ENCODE results near the gene C16orf54. TPM values are rescaled to one million over a fixed set of nuclear protein-coding genes. Genes with fewer than 3 reads are reported as not detected.
"Not testable (repeated sequence)": the region's sequence is repeated elsewhere in the genome, so short reads cannot be mapped to it uniquely, and the experiment has no call there.

The C16orf54 gene
- total RNA-seq, 4 donors from 2014 or later = 0.27 to 1.1 TPM; not detected in 2

DNA sequence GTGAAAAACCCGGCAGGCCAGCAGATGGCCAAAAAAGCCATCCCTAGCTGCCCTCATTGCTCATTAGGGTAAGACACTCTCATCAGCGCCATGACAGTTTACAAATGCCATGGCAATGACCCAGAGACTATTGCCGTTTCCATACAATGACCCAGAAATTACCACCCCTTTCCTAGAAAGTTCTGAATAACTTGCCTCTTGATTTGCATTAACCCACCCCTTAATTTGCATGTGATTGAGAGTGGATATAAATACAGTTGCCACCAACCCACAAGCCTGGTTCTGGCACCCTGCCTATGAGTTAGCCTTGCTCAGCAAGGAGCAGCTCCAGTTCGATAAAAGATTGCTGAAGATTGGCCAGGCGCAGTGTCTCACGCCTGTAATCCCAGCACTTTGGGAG lies 16.1 kb upstream of the C16orf54 start:
- no peak overlapping the region for H3K4me3 ChIP-seq (ENCODE audit: low read depth, poor library complexity, severe bottlenecking)
- DNase-seq (ENCODE audit: low spot score in 2 of 2) = no peak
- intact Hi-C loops (cut with DNase I; ENCODE audit: low total_unique reads) = no loop called here
- 75% methylated on average over 6 of the region's 6 CpGs for WGBS, 2 donors
- no peak for TF ChIP-seq POLR2A (IDR thresholded peaks at IDR 0.05)
- TF ChIP-seq, protein P1, sequence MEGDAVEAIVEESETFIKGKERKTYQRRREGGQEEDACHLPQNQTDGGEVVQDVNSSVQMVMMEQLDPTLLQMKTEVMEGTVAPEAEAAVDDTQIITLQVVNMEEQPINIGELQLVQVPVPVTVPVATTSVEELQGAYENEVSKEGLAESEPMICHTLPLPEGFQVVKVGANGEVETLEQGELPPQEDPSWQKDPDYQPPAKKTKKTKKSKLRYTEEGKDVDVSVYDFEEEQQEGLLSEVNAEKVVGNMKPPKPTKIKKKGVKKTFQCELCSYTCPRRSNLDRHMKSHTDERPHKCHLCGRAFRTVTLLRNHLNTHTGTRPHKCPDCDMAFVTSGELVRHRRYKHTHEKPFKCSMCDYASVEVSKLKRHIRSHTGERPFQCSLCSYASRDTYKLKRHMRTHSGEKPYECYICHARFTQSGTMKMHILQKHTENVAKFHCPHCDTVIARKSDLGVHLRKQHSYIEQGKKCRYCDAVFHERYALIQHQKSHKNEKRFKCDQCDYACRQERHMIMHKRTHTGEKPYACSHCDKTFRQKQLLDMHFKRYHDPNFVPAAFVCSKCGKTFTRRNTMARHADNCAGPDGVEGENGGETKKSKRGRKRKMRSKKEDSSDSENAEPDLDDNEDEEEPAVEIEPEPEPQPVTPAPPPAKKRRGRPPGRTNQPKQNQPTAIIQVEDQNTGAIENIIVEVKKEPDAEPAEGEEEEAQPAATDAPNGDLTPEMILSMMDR (IDR thresholded peaks at IDR 0.05) = no peak

GRCh38 chr16:29761280-29761651 lies 15.5 kb upstream of the C16orf54 start:
- 69 to 78% methylated on average over 8 of the region's 8 CpGs for WGBS, 2 donors
- intact Hi-C loops (cut with DNase I; ENCODE audit: low total_unique reads); H3K4me3 ChIP-seq (ENCODE audit: low read depth, poor library complexity, severe bottlenecking); DNase-seq (ENCODE audit: low spot score in 2 of 2): not testable (repeated sequence)

GRCh38 chr16:29760567-29761279 lies 14.9 kb upstream of the C16orf54 start:
- DNase-seq (ENCODE audit: low spot score in 2 of 2) = no peak
- H3K4me3 ChIP-seq (ENCODE audit: low read depth, poor library complexity, severe bottlenecking) = no peak overlapping the region
- TF ChIP-seq, protein P1 (IDR thresholded peaks at IDR 0.05) = no peak
- TF ChIP-seq POLR2A (IDR thresholded peaks at IDR 0.05) = no peak
- intact Hi-C loops (cut with DNase I; ENCODE audit: low total_unique reads) = no loop called here
- 76 to 77% methylated on average over 9 of the region's 9 CpGs for WGBS, 2 donors

GRCh38 chr16:29757950-29758466 lies 12.2 kb upstream of the C16orf54 start:
- no peak for DNase-seq (ENCODE audit: low spot score in 2 of 2)
- intact Hi-C loops (cut with DNase I; ENCODE audit: low total_unique reads) = no loop called here
- WGBS, 2 donors = 76 to 79% methylated on average over 6 of the region's 6 CpGs
- TF ChIP-seq POLR2A (IDR thresholded peaks at IDR 0.05) = no peak
- TF ChIP-seq, protein P1 (IDR thresholded peaks at IDR 0.05) = no peak
- H3K4me3 ChIP-seq (ENCODE audit: low read depth, poor library complexity, severe bottlenecking) = no peak overlapping the region

- H3K4me3 ChIP-seq (ENCODE audit: low read depth, poor library complexity, severe bottlenecking); DNase-seq (ENCODE audit: low spot score in 2 of 2); intact Hi-C loops (cut with DNase I; ENCODE audit: low total_unique reads): not testable (repeated sequence)
- 80 to 83% methylated on average over 8 of the region's 8 CpGs for whole genome bisulfite sequencing, 2 donors
Observed at GRCh38 chr16:29757086-29757485, 11.3 kb upstream of the C16orf54 start.

DNA sequence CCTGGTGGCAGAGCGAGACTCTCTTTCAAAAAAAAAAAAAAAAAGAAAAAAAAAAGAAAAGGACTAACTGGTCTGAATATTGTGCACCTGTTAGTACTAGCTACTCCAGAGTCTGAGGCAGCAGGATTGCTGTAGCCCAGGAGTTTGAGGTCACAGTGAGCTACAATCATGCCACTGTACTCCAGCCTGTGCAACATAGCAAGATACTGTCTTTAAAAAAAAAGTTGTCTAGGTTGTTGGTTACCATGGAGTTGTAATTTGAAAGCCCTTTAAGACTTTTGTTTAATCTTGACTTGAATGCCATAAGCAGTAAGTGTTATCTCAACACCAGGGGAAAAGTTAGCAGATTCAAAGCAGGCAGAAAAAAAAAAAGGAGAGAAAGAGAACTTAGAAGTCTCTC lies 10.9 kb upstream of the C16orf54 start:
- WGBS, 2 donors = 64 to 68% methylated on average over 1 of the region's 1 CpG
- no peak overlapping the region for H3K4me3 ChIP-seq (ENCODE audit: low read depth, poor library complexity, severe bottlenecking)
- intact Hi-C loops (cut with DNase I; ENCODE audit: low total_unique reads) = no loop called here
- DNase-seq (ENCODE audit: low spot score in 2 of 2) = no peak
- no peak for TF ChIP-seq POLR2A (IDR thresholded peaks at IDR 0.05)
- TF ChIP-seq, protein P1 (IDR thresholded peaks at IDR 0.05) = no peak

GRCh38 chr16:29753516-29753915 lies 7.7 kb upstream of the C16orf54 start:
- WGBS, 2 donors = 68 to 82% methylated on average over 1 of the region's 1 CpG
- no peak for TF ChIP-seq POLR2A (IDR thresholded peaks at IDR 0.05)
- TF ChIP-seq, protein P1 (IDR thresholded peaks at IDR 0.05) = no peak
- intact Hi-C loops (cut with DNase I; ENCODE audit: low total_unique reads) = no loop called here
- no peak for DNase-seq (ENCODE audit: low spot score in 2 of 2)
- no peak overlapping the region for H3K4me3 ChIP-seq (ENCODE audit: low read depth, poor library complexity, severe bottlenecking)

DNA sequence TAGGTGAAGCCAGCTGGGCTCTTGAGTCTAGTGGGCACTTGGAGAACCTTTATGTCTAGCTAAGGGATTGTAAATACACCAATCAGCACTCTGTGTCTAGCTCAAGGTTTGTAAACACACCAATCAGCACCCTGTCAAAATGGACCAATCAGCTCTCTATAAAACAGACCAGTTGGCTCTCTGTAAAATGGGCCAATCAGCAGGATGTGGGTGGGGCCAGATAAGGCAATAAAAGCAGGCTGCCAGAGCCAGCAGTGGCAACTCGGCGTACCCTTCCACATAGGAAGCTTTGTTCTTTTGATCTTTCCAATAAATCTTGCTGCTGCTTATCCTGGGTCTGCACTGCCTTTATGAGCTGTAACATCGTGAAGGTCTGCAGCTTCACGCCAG lies 3.0 kb upstream of the C16orf54 start:
- intact Hi-C loops (cut with DNase I; ENCODE audit: low total_unique reads); H3K4me3 ChIP-seq (ENCODE audit: low read depth, poor library complexity, severe bottlenecking); DNase-seq (ENCODE audit: low spot score in 2 of 2): not testable (repeated sequence)
- 51 to 63% methylated on average over 4 of the region's 4 CpGs for WGBS, 2 donors

All from lower leg skin (tissue), 4 donors.